Muscle of arm (tissue), 14 donors: ENCODE data around the gene ANAPC10. TPM values are rescaled to one million over a fixed set of nuclear protein-coding genes. Genes with fewer than 3 reads are reported as not detected.
"Not testable (repeated sequence)": the region's sequence is repeated elsewhere in the genome, so short reads cannot be mapped to it uniquely, and the experiment has no call there.

Experiments
- DNase-seq: peaks from one replicate; pipeline ENCODE4 v3.0.0-alpha.2; 2013
- long read RNA-seq, 11 donors: transcript quantifications; one replicate each; lab custom pipeline, GENCODE V29; 2026
- polyA plus RNA-seq, 12 donors: library from polyadenylated mRNA; unstranded; fragments of 120-200 nt; gene quantifications; one replicate each; pipeline ENCODE4 v1.2.1, GENCODE V29; 2013; ENCODE audit not compliant: insufficient read length in 12 of 12

ANAPC10 gene
- 10 to 100 TPM in 11 of 12 donors, not detected in 1; 17.8 to 25.1 (median 20.2) TPM for polyA plus RNA-seq
- long read RNA-seq, donor 1, transcript ANAPC10-209 (5 exons, 1,025 nt) = major isoform, 9 of 12 reads
- long read RNA-seq, donor 1, partial matches to known transcripts = 0 of 12 reads
- long read RNA-seq, donor 1, other reads (novel, unspliced or antisense) = 0 of 12 reads
- long read RNA-seq, donor 2, transcript ANAPC10-209 (5 exons, 1,025 nt) = major isoform, 8 of 14 reads
- long read RNA-seq, donor 2, partial matches to known transcripts = 0 of 14 reads
- long read RNA-seq, donor 2, other reads (novel, unspliced or antisense) = 0 of 14 reads
- long read RNA-seq, donor 3, partial matches to known transcripts = 0 of 6 reads
- long read RNA-seq, donor 3, other reads (novel, unspliced or antisense) = 0 of 6 reads
- long read RNA-seq, donor 4, partial matches to known transcripts = 0 of 4 reads
- long read RNA-seq, donor 4, other reads (novel, unspliced or antisense) = 0 of 4 reads
- long read RNA-seq, donor 5, transcript ANAPC10-201 (5 exons, 868 nt) = major isoform, 10 of 16 reads
- long read RNA-seq, donor 5, partial matches to known transcripts = 0 of 16 reads
- long read RNA-seq, donor 5, other reads (novel, unspliced or antisense) = 0 of 16 reads
- long read RNA-seq, donor 6, transcript ANAPC10-201 (5 exons, 868 nt) = major isoform, 5 of 6 reads
- long read RNA-seq, donor 6, partial matches to known transcripts = 0 of 6 reads
- long read RNA-seq, donor 6, other reads (novel, unspliced or antisense) = 0 of 6 reads
- long read RNA-seq, donor 7, transcript ANAPC10-201 (5 exons, 868 nt) = major isoform, 5 of 9 reads
- long read RNA-seq, donor 7, partial matches to known transcripts = 0 of 9 reads
- long read RNA-seq, donor 7, other reads (novel, unspliced or antisense) = 0 of 9 reads
- long read RNA-seq, donor 8, transcript ANAPC10-209 (5 exons, 1,025 nt) = major isoform, 8 of 11 reads
- long read RNA-seq, donor 8, partial matches to known transcripts = 0 of 11 reads
- long read RNA-seq, donor 8, other reads (novel, unspliced or antisense) = 0 of 11 reads
- long read RNA-seq, donor 9, partial matches to known transcripts = 0 of 5 reads
- long read RNA-seq, donor 9, other reads (novel, unspliced or antisense) = 0 of 5 reads
- long read RNA-seq, donor 10, transcript ANAPC10-201 (5 exons, 868 nt) = minor isoform, 5 of 14 reads
- long read RNA-seq, donor 10, transcript ANAPC10-209 (5 exons, 1,025 nt) = major isoform, 9 of 14 reads
- long read RNA-seq, donor 10, partial matches to known transcripts = 0 of 14 reads
- long read RNA-seq, donor 10, other reads (novel, unspliced or antisense) = 0 of 14 reads
- long read RNA-seq, donor 11, transcript ANAPC10-209 (5 exons, 1,025 nt) = major isoform, 7 of 10 reads
- long read RNA-seq, donor 11, partial matches to known transcripts = 0 of 10 reads
- long read RNA-seq, donor 11, other reads (novel, unspliced or antisense) = 0 of 10 reads

GRCh38 chr4:145097821-145098674 lies at the start of gene ANAPC10, which contains the start of gene ABCE1:
Gene ANAPC10, minus strand, starts transcription at chr4:145098196. Its CDS starts 2,097 bp downstream, at chr4:145096099.
Gene ABCE1, plus strand, starts transcription at chr4:145098311. Its CDS starts 6,102 bp downstream, at chr4:145104413.
- DNase-seq = peak; percentile 99

- not testable (repeated sequence) for DNase-seq
These were observed 38.2 kb upstream of the ANAPC10 start for GRCh38 chr4:145136219-145136618.

GRCh38 chr4:145132511-145133098 lies 34.6 kb upstream of the ANAPC10 start:
- peak; percentile 15 for DNase-seq

GRCh38 chr4:145131848-145132247 lies 33.9 kb upstream of the ANAPC10 start:
- DNase-seq = no peak

GRCh38 chr4:145130788-145131399 lies 32.9 kb upstream of the ANAPC10 start:
- no peak for DNase-seq

GRCh38 chr4:145130130-145130529 lies 32.1 kb upstream of the ANAPC10 start:
- DNase-seq = no peak

GRCh38 chr4:145125396-145125795 lies 27.4 kb upstream of the ANAPC10 start:
- no peak for DNase-seq

GRCh38 chr4:145108128-145108527 lies 10.1 kb upstream of the ANAPC10 start:
- no peak for DNase-seq

GRCh38 chr4:145107126-145107525 lies 9.1 kb upstream of the ANAPC10 start:
- no peak for DNase-seq

GRCh38 chr4:145103496-145103895 lies 5.5 kb upstream of the ANAPC10 start:
- no peak for DNase-seq

GRCh38 chr4:145102619-145103018 lies 4.6 kb upstream of the ANAPC10 start:
- no peak for DNase-seq

- DNase-seq = no peak
These were observed 3.1 kb upstream of the ANAPC10 start for GRCh38 chr4:145101091-145101490.

GRCh38 chr4:145099653-145100052 lies 1.7 kb upstream of the ANAPC10 start:
- no peak for DNase-seq

GRCh38 chr4:145098675-145099037 lies 660 bp upstream of the ANAPC10 start:
- peak; percentile 51 for DNase-seq

- DNase-seq = no peak
These were observed 620 bp downstream of the ANAPC10 start for GRCh38 chr4:145097331-145097820.

GRCh38 chr4:145093638-145094037 lies 4.4 kb downstream of the ANAPC10 start:
- DNase-seq = no peak

- DNase-seq = no peak
These were observed 7.6 kb downstream of the ANAPC10 start for GRCh38 chr4:145090380-145090779.

- DNase-seq = no peak
These were observed 13.9 kb downstream of the ANAPC10 start for GRCh38 chr4:145083891-145084605.

GRCh38 chr4:145081756-145082155 lies 16.2 kb downstream of the ANAPC10 start:
- no peak for DNase-seq
